Activated T-helper 17 cell treated with anti-CD3 and anti-CD28 coated beads, Interleukin-2, amount 50 U/mL, for 72 hours (primary cell): Measurements from ENCODE around the gene HDGFL2. TPM values are rescaled to one million over a fixed set of nuclear protein-coding genes. Genes with fewer than 3 reads are reported as not detected.

ENCODE experiments used
- ATAC-seq: fragments of 150-1000 bp; cut with Tn5 transposase; replicated peaks from 2 replicates; pipeline ENCODE4 v1.10.0; 2021; ENCODE audit warnings: mild to moderate bottlenecking, moderate library complexity
- H3K27ac Mint-ChIP-seq: one replicate; pipeline ENCODE4 v1.8.0; 2022; ENCODE audit warnings: mixed read lengths
- H3K27me3 Mint-ChIP-seq: one replicate; pipeline ENCODE4 v1.8.0; 2022; ENCODE audit warnings: mixed read lengths
- H3K36me3 Mint-ChIP-seq: one replicate; pipeline ENCODE4 v1.8.0; 2022; ENCODE audit warnings: low read depth, mild to moderate bottlenecking, mixed read lengths
- H3K4me1 Mint-ChIP-seq: one replicate; pipeline ENCODE4 v1.8.0; 2022; ENCODE audit warnings: mixed read lengths
- H3K4me3 Mint-ChIP-seq: one replicate; pipeline ENCODE4 v1.8.0; 2022; ENCODE audit warnings: mild to moderate bottlenecking, mixed read lengths
- H3K9me3 Mint-ChIP-seq: one replicate; pipeline ENCODE4 v1.8.0; 2022; ENCODE audit warnings: mixed read lengths
- total RNA-seq, 2 donors: library from RNA; stranded (reverse); gene quantifications; one replicate each; pipeline ENCODE4 v1.2.3, GENCODE V29; 2022

Gene HDGFL2
- total RNA-seq, 2 donors from 2014 or later, result 30.7 to 39.3 TPM

GRCh38 chr19:4473011-4473762, 1.1 kb downstream of the HDGFL2 start:
- peak overlapping the region; percentile 72 for H3K4me3 Mint-ChIP-seq
- H3K4me1 Mint-ChIP-seq, result no peaks in the 10 kb centered on the region
- peaks cover 21% of the 10 kb centered on the region for H3K36me3 Mint-ChIP-seq
- ATAC-seq, result no peak
- peak overlapping the region; percentile 52 for H3K27ac Mint-ChIP-seq
- H3K27me3 Mint-ChIP-seq, result no peaks in the 10 kb centered on the region
- H3K9me3 Mint-ChIP-seq, result no peaks in the 10 kb centered on the region

- H3K4me1 Mint-ChIP-seq, result no peaks in the 10 kb centered on the region
- peak overlapping the region; percentile 19 for H3K27ac Mint-ChIP-seq
- H3K27me3 Mint-ChIP-seq, result no peaks in the 10 kb centered on the region
- peak overlapping the region; percentile 72 for H3K4me3 Mint-ChIP-seq
- peaks cover 26% of the 10 kb centered on the region for H3K36me3 Mint-ChIP-seq
- H3K9me3 Mint-ChIP-seq, result no peaks in the 10 kb centered on the region
- ATAC-seq, result no peak
Observed at GRCh38 chr19:4473763-4474513, 1.8 kb downstream of the HDGFL2 start.

DNA sequence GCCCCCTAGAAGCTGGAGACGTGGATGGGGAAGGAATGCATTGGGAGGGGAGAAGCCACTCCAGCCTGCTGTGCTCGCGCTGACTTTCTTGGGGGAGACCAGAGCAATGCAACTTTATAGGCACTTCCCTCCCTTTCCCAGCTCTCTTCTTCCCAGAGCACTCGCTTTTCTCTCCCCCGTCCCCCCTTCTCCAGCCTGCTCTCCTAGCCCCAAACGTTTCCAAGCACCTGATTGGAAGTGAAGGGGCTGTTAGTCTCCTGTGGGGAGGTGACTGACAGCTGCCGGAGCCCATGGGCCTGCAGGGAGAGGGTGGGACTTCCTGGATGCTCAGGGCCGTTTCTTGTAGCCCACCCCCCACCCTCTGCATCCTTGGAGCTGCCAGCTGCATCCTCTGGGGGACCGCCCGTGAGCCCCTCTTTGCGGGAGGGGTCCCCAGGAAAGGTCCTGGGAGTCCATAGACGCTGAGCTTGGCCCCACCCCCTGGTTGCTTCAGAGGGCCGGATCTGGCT, 2.5 kb downstream of the HDGFL2 start:
- Mint-ChIP-seq H3K36me3 (peaks cover 26% of the 10 kb centered on the region), H3K9me3 (no peaks in the 10 kb centered on the region), H3K4me1 (no peaks in the 10 kb centered on the region), H3K27me3 (no peaks in the 10 kb centered on the region), H3K27ac (peak overlapping the region; percentile 19), H3K4me3 (peak overlapping the region; percentile 72)
- ATAC-seq, result no peak

GRCh38 chr19:4477034-4477801, 5.1 kb downstream of the HDGFL2 start:
- no peaks in the 10 kb centered on the region for H3K9me3 Mint-ChIP-seq
- H3K27ac Mint-ChIP-seq, result peak overlapping the region; percentile 31
- H3K36me3 Mint-ChIP-seq, result peaks cover 35% of the 10 kb centered on the region
- H3K4me1 Mint-ChIP-seq, result no peaks in the 10 kb centered on the region
- no peaks in the 10 kb centered on the region for H3K27me3 Mint-ChIP-seq
- no peak for ATAC-seq
- H3K4me3 Mint-ChIP-seq, result no peak overlapping the region

DNA sequence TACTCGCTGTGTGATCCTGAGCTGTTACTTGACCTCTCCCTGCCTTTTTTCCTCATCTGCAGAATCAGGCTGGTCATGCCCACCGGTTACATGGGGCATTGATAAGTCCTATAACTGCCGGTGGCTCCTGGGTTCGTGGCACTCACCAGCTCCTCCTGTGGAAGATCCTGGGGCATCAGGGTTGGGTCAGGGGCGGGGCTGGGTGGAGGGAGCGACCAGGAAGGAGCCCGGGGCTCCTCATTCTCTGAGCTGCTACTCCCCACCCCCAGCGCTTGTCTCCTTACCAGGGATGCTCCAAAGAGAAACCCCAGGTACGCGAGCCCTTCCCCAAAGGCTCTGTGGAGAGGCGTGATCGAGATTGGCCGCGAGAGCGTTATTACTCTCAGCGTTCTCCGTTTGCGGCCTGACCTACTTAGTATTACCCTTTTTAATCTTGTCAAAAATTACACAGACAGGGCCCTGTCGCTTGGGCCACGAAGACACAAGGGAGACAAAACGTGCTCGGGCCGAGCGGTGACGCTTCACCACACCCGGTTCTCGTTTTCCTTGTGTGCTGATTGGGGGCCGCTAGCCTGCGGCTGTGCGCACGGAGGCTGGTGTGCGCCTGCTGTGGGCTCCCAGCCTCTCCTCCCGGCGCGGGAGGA, 10.7 kb downstream of the HDGFL2 start:
- ATAC-seq, result no peak
- Mint-ChIP-seq H3K27me3 (no peaks in the 10 kb centered on the region), H3K27ac (no peak overlapping the region), H3K36me3 (peaks cover 45% of the 10 kb centered on the region), H3K4me1 (no peaks in the 10 kb centered on the region), H3K9me3 (no peaks in the 10 kb centered on the region), H3K4me3 (no peak overlapping the region)

GRCh38 chr19:4483385-4483784, 11.3 kb downstream of the HDGFL2 start:
- no peaks in the 10 kb centered on the region for H3K27me3 Mint-ChIP-seq
- no peak overlapping the region for H3K27ac Mint-ChIP-seq
- no peaks in the 10 kb centered on the region for H3K9me3 Mint-ChIP-seq
- no peak overlapping the region for H3K4me3 Mint-ChIP-seq
- H3K4me1 Mint-ChIP-seq, result no peaks in the 10 kb centered on the region
- H3K36me3 Mint-ChIP-seq, result peaks cover 40% of the 10 kb centered on the region
- no peak for ATAC-seq

GRCh38 chr19:4487572-4487971, 15.5 kb downstream of the HDGFL2 start:
- no peak overlapping the region for H3K27ac Mint-ChIP-seq
- peaks cover 26% of the 10 kb centered on the region for H3K36me3 Mint-ChIP-seq
- H3K4me3 Mint-ChIP-seq, result no peak overlapping the region
- ATAC-seq, result no peak
- no peaks in the 10 kb centered on the region for H3K9me3 Mint-ChIP-seq
- no peaks in the 10 kb centered on the region for H3K27me3 Mint-ChIP-seq
- H3K4me1 Mint-ChIP-seq, result no peaks in the 10 kb centered on the region

DNA sequence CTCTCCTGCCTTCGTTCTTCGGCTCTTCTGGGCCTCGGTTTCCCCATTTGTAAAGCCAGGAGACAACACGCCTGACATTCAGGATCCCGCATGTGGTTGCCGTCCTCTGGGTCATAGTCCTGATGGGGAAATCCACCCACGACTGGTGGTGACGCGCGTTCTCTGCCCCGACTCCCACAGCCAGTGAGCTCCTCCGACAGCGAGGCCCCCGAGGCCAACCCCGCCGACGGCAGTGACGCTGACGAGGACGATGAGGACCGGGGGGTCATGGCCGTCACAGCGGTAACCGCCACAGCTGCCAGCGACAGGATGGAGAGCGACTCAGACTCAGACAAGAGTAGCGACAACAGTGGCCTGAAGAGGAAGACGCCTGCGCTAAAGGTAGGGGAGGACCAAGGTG, 16.4 kb downstream of the HDGFL2 start:
- Mint-ChIP-seq H3K4me1 (no peaks in the 10 kb centered on the region), H3K4me3 (no peak overlapping the region), H3K9me3 (no peaks in the 10 kb centered on the region), H3K27ac (no peak overlapping the region), H3K27me3 (no peaks in the 10 kb centered on the region), H3K36me3 (peaks cover 22% of the 10 kb centered on the region)
- ATAC-seq, result no peak

DNA sequence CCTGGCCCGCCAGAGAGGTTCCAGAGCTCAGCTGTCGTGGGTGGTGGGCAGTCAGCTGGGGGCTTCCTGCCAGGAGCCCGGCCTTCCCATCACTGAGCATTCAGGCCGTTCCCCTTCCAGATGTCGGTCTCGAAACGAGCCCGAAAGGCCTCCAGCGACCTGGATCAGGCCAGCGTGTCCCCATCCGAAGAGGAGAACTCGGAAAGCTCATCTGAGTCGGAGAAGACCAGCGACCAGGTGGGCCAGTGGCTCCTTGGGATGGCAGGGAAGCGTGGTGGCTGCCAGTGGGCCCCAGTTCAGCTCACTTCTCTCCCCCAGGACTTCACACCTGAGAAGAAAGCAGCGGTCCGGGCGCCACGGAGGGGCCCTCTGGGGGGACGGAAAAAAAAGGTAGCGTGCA, 19.3 kb downstream of the HDGFL2 start:
- H3K4me3 Mint-ChIP-seq, result no peak overlapping the region
- peaks cover 21% of the 10 kb centered on the region for H3K36me3 Mint-ChIP-seq
- no peaks in the 10 kb centered on the region for H3K9me3 Mint-ChIP-seq
- H3K27me3 Mint-ChIP-seq, result no peaks in the 10 kb centered on the region
- H3K4me1 Mint-ChIP-seq, result no peaks in the 10 kb centered on the region
- ATAC-seq, result no peak
- no peak overlapping the region for H3K27ac Mint-ChIP-seq

GRCh38 chr19:4492337-4493103, 20.4 kb downstream of the HDGFL2 start:
- Mint-ChIP-seq H3K4me3 (no peak overlapping the region), H3K9me3 (no peaks in the 10 kb centered on the region), H3K4me1 (no peaks in the 10 kb centered on the region), H3K27me3 (no peaks in the 10 kb centered on the region), H3K27ac (no peak overlapping the region), H3K36me3 (peaks cover 15% of the 10 kb centered on the region)
- ATAC-seq, result no peak

DNA sequence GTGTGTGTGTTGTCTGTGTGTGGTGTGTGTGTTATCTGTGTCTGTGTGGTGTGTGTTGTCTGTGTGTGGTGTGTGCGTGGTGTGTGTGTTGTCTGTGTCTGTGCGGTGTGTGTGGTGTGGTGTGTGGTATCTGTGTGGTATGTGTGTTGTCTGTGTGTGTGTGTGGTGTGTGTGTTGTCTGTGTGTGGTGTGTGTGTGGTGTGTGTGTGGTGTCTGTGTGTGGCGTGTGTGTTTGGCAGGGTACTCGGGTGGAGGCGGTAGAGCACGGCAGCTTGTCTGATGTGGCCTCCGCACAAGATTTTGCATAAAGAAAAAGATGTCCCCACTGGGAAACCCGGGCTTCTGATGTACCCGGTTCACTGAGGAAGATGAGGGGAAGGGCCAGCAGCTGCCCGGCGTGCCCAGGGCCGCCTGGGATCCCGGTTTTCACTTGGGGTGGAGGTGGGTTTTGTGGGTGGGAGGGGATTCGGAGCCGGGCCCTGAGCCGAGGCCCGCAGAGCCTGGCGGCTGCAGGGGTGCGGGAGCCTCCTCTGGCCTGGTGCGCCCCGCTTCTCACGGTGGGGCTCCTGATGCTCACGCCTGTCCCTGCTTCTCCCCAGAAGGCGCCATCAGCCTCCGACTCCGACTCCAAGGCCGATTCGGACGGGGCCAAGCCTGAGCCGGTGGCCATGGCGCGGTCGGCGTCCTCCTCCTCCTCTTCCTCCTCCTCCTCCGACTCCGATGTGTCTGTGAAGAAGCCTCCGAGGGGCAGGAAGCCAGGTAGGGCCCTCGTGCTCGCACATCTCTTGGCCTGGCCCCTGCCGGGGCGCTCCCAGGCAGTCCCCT, 21.2 kb downstream of the HDGFL2 start:
- no peaks in the 10 kb centered on the region for H3K9me3 Mint-ChIP-seq
- peaks cover 15% of the 10 kb centered on the region for H3K36me3 Mint-ChIP-seq
- no peaks in the 10 kb centered on the region for H3K27me3 Mint-ChIP-seq

GRCh38 chr19:4493929-4494690, 22.0 kb downstream of the HDGFL2 start:
- Mint-ChIP-seq H3K27me3 (no peaks in the 10 kb centered on the region), H3K4me1 (no peaks in the 10 kb centered on the region), H3K4me3 (no peak overlapping the region), H3K9me3 (no peaks in the 10 kb centered on the region), H3K27ac (no peak overlapping the region), H3K36me3 (peaks cover 16% of the 10 kb centered on the region)
- no peak for ATAC-seq

More for the DNA sequence above, 21.2 kb downstream of the HDGFL2 start:
- Mint-ChIP-seq H3K27ac (no peak overlapping the region), H3K4me1 (no peaks in the 10 kb centered on the region), H3K4me3 (no peak overlapping the region)
- ATAC-seq, result no peak
